CD4-positive, alpha-beta T cell treated with Interferon alpha-2 for 1 hour (primary cell): ENCODE results near the gene KIF18B.
"Not testable (repeated sequence)": the region's sequence is repeated elsewhere in the genome, so short reads cannot be mapped to it uniquely, and the experiment has no call there.

ENCODE experiments used
- DNase-seq, 2 donors: peaks; one replicate each; pipeline ENCODE4 v3.0.0-alpha.2; 2020 to 2022

KIF18B gene

DNA sequence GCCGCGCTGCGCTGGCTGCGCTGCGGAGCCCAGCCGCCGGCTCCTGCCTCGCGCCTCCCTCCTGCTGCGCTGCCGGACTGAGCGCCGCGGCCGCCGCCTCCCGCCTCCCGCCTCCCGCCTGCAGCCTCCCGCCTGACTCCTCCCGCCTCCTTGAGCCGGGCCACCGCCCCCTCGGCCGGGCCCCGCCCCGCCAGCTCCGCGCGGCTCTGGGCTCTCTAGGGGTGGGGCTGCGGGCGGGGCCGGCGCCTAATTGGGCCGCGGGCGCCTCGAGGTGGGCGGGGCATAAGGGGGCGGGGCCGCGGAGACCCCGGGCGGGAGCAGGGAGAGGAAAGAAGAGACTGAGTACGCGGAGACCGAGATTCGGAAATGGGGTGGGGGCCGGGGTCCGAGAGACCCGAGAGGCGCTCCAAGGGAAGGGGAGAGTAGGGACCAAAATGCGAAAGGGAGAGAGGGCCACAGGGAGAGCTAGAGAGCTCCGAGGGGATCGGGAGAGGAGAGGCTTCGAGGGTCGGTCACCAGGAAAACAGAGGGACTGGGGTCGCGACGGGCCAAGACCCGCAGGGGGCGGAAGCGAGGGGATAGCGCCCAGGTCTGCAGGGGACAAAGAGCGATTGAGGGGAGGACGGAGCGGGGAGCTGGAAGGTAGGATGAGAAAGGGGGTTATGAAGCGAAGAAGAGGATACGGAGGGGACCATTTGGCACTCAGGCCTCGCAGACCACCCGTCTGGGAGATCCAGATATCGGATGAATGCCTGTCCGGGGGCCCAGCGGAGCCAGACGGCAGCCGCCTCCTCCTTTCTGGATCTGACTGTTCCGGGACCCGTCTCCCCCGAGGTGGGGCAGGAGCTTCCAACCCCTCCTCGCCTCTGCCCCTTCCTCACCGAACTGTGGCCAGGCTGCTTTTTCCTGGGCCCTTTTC lies 20.9 kb upstream of the KIF18B start, which contains the start of gene C1QL1:
Gene C1QL1 (minus strand): TSS at position 79 of the 919 bp plus-strand sequence. CDS start 255 bp downstream, outside the sequence.
- DNase-seq, result peak; percentile 86 to 89

DNA sequence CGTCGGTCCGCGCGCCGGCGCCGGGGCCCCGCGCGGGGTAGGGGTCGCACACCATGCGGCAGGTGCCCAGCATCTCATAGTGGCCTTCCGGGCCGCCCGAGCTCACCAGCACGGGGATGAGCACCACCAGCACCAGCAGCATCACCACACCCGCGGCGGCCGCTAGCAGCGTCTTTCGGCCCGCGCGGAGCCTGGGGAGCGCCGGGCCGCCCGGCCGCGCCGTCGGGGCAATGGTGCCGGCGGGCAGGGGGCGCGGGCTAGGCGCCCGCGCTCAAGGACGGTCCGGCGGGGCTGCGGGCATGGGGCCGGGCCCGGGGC lies 20.3 kb upstream of the KIF18B start:
- DNase-seq, result no peak

DNA sequence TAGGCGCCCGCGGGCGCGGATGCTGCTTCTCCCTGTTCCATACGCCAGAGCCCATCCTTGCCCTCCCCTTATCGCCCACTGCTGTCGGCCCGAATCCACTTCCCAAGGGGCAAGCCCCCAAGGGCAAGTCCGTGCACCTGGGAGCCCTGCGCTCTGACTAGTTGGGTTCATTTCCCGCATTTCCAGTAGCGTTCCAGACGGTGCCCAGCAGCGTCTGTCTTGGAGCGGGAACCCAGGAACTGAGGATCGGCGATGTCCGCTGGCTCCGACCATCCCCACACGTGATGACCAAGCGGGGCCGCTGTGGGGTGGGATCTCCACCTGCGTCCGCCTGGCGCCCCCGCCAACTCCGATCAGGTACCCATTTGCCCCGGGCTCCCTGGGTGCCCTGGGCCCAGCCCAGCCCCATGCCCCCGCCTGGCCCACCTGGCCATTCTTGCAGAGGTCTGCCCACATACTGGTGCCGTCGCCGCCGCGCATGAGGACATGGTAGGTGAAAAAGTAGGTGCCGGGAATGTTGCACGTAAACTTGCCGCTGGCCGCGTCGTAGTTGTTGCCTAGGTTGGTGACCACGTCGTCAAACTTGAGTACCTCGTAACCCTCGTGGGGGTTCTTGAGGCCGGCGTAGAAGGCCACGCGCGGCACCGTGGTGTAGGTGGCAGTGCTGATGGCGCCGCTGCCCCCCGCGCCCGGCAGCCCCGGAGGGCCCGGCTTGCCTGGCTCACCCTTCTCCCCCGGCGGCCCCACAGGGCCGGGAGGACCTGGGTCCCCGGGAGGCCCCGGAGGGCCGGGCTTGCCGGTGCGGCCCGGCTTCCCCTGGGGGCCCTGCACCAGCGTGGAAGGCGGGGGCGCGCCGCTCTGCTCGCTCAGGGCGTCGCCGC lies 19.7 kb upstream of the KIF18B start:
- DNase-seq, result no peak

- no peak for DNase-seq
Measured at GRCh38 chr17:44966348-44967025, 18.9 kb upstream of the KIF18B start.

- DNase-seq, result no peak
Measured at GRCh38 chr17:44965481-44966234, 18.1 kb upstream of the KIF18B start.

DNA sequence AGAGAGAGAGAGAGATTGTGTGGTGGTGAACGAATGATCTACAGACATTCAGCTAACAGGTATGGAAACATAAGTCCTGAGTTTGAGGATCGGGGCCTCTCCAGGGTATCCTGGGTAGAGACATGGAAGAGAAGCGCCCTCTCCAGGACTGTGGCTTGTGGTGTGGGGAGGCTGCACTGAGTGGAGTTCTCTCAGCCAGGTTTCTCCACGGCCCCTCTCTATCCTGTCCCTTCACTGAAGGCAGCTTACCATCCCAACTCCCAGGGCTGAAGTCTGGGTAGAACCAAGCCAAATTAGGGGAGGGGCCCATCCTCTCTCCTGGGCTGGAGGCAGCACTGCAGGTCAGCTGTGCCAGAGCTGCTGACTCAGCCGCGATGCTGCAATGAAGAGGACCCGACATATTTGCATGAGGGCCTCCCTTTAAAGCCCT lies 14.4 kb upstream of the KIF18B start:
- no peak for DNase-seq

DNA sequence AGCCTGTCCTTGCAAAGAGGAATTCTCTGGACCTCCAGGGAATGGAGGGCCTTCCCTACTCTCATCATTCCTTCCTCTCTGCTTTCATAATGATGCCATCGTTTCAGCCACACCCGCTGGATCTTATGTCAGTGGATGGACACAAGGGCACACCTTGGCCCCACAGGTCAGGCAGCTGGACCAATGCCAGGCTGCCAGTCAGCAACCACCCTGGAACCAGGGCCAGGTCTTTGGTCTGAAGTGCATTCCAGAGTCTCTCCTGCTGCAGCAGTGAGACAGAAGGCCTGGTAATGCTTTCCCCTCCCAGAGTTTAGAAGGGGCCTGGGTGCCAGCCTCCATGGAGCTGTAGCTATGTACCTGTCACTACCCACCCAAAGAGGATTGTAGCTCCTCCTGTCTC lies 13.1 kb upstream of the KIF18B start:
- DNase-seq, result no peak

- no peak for DNase-seq
Measured at GRCh38 chr17:44959821-44960531, 12.4 kb upstream of the KIF18B start.

- DNase-seq, result no peak
Measured at GRCh38 chr17:44956998-44957981, 9.7 kb upstream of the KIF18B start.

GRCh38 chr17:44955674-44956425 lies 8.3 kb upstream of the KIF18B start:
- no peak for DNase-seq

DNA sequence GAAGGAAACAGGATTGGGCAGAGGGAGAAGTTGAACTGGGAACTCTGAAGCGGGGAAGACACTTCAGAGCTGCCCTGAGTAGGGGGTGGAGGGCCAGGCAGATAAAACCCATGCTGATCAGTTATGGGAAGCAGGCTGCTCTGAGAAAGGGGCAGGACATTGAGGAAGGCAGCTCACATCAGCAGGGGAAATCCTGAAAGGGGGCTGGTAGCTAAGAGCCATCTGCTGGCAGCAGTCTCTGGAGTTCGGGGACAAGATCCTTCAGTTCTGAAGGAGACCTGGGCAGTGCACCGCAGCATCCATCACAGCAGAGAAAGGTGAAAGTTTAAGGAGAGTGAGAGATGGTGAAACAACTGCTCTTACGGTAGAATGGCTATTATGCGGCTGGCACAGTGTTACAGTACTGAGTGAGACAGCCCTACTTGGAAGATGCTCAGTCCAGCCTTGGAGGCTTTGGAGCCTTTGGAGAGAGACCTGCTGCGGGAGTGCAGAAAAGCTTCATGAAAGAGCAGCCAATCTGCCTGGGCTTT lies 5.4 kb upstream of the KIF18B start:
- DNase-seq, result no peak

DNA sequence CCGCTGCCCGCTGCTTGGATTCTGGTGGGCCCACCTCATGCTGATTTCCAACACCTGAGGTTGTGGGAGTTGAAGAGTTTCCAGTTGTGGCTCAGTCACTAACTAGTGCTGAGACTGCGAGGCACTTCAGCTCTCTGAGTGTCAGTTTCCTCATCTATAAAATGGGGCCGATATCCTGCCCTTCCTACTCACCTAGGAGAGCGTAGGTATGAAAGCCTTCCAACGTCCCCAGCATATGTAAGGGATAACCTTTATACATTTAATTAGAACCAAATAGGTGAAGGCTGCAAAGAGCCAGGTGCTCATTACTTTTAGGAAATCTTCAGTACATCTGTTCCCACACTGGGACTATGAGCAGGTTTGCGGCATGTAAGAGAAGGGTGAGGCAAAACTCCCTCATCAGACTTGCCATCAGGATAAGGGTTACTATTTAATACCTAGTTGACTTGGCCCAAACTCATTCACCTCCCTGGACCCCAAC lies 782 bp upstream of the KIF18B start:
- DNase-seq, result no peak

GRCh38 chr17:44945652-44946051 lies 1.9 kb downstream of the KIF18B start:
- not testable (repeated sequence) for DNase-seq

DNA sequence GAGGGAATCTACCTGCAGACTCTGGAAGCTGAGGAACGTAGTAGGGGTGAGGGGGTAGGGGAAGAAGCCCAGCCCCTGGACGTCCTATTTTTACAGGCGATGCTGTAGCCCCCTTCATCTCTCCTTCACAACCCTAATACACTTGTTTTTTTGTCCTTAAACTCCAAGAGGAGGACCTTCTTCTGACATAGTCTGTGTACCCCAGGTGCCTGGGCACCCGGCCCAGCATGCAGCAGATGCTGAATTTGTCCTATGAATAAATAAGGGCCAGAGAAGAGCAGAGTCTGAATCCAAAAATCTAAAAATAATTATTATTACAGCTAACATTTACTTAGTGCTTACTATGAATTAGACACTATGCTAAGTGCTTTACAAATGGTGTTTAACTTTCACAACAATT lies 5.1 kb downstream of the KIF18B start:
- no peak for DNase-seq

DNA sequence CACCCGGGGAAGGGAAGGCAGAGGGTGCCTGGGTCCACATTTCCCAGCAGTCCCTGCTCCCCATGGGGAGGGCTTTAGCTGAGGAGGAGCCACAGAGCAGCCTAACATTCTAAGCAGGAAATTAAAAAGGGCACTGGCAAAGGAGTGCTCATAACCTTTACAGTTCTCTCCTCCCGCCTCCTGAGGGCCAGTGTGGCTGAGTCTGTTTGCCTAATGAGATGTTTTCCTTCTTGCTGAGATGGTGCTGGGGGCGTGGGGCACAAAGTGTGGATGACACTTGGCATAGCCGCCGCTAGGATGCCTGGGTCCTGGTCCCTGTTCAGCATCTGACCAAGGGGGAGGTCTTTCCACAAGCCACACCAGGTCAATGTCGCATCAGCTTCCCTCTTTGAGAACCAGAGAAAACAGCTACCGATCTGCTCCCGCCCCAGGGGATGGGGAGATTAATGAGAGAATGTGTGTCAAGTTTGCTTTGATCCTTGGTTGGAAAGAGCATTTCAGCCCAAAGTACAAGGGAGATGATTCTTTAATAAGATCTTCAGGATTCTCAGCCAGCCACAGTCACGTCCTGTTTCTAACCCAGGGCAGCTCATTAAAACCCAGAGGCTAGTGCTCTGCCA lies 5.8 kb downstream of the KIF18B start:
- DNase-seq, result peak in 1 of 2 donors; percentile 13

DNA sequence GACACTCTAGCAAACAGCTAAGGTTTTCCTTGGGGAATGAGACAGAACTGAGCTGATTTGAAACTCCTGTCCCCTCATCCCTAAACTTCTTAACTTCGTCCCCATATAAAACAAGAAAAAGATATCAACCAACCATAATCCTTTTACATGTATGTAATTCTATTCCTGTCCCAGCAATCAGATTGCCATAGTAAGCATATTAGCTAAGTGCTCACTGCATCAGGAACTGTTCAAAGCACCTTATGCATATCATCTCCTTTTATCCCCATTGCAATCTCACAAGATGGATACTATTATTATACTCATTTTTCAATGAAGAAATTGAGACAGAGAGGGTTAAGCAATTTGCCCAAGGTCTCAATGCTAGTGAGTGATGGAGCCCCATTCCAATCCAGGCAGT lies 6.8 kb downstream of the KIF18B start:
- DNase-seq, result no peak

DNA sequence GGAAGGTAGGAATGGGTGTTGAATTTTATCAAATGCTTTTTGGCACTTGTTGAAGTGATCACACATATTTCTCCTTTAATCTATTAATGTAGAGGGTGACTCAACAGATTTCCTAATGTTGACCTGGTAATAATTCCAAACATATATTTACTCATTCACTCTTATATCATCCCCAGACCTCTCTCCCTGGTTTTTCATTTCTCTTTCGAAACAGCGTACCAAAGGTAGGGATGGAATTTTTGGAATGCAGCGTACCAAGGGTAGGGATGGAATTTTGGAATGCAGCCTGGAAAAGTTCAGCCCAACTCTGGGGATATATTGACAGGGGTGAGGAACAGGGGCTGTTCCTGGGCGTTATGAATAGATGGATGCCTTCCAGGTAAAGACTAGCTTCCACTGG lies 7.3 kb downstream of the KIF18B start:
- no peak for DNase-seq

DNA sequence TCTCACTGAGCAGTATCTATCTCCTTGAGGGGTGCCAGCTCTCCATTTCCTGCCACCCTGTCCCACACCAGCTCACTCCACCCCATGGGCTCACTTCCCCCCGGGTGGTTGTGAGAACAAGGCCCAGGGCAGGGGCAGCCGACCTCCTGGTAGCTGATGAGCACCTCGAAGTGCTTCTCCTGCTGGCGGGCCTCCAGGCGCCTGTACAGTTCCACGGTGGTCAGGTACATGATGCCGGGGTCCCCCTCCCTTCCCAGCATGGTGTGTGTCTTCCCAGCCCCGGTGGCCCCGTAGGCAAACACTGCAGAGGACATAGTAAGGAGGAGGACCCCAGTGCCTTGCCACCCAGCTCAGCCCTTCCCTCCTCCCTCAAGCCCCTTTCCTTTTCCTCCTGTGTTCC lies 12.5 kb downstream of the KIF18B start:
- DNase-seq, result no peak

DNA sequence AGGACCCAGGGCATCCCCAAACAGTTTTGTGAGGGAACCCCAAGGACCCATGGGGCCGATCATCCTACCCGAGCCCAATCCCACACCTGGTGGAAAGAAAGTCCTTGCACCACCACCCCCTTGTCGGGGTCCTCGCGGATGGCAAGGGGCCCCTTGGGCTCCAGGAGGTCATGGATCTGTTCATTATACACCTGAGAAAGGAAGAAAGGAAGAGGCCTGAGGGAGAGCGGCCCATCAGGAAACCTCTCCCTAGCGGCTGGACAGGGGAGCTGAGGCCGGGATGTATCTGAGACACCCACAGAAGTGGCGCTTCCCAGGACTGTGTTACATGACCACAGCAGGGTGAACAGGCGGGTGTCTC lies 12.8 kb downstream of the KIF18B start:
- no peak for DNase-seq
